Measurements from ENCODE around the gene HYOU1.
A peak's percentile ranks its signal among the peaks of the same experiment; 100 is the strongest.
"Not testable (repeated sequence)": the region's sequence is repeated elsewhere in the genome, so short reads cannot be mapped to it uniquely, and the experiment has no call there.

The HYOU1 gene

GRCh38 chr11:119048644-119049043, 8.4 kb downstream of the HYOU1 start:
- Mint-ChIP-seq H3K4me1 (peaks cover 23% of the 10 kb centered on the region), H3K9me3 (no peaks in the 10 kb centered on the region), H3K27ac (ENCODE audit: low read depth) (no peak overlapping the region), H3K4me3 (no peak overlapping the region), H3K36me3 (ENCODE audit: insufficient read depth) (peaks cover 59% of the 10 kb centered on the region), H3K27me3 (no peaks in the 10 kb centered on the region)
- no peak for ATAC-seq (replicated peaks; ENCODE audit: extremely low read depth, poor library complexity, severe bottlenecking)
- no peak for DNase-seq (ENCODE audit: low spot score in 2 of 2)

GRCh38 chr11:119047205-119047604, 9.8 kb downstream of the HYOU1 start:
- peaks cover 11% of the 10 kb centered on the region for H3K4me1 Mint-ChIP-seq
- ATAC-seq (replicated peaks; ENCODE audit: extremely low read depth, poor library complexity, severe bottlenecking) (no peak), DNase-seq (ENCODE audit: low spot score in 2 of 2) (no peak)
- peaks cover 45% of the 10 kb centered on the region for H3K36me3 Mint-ChIP-seq (ENCODE audit: insufficient read depth)
- no peaks in the 10 kb centered on the region for H3K9me3 Mint-ChIP-seq
- H3K27me3 Mint-ChIP-seq = no peaks in the 10 kb centered on the region
- no peak overlapping the region for H3K27ac Mint-ChIP-seq (ENCODE audit: low read depth)
- H3K4me3 Mint-ChIP-seq = no peak overlapping the region

DNA sequence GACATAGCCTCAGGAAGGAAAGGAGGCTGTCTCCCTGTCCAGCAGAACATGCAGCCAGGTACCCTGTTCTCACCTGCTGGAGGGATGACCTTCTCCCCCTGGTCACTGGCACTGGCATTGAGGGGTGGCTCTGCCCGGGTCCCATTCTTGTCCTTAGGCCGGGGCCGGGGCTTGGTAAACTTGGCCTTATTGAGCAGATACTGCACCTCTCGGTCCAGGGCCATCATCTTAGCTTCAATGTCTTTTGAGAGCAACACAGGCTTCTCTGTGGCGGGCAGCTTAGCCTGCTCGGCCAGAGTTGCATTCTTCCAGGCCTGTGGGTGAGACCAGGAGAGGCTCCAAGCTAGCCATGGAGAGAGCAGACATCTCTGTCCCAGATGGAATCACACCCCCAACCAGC, 10.5 kb downstream of the HYOU1 start:
- peaks cover 41% of the 10 kb centered on the region for H3K36me3 Mint-ChIP-seq (ENCODE audit: insufficient read depth)
- no peak overlapping the region for H3K27ac Mint-ChIP-seq (ENCODE audit: low read depth)
- no peak overlapping the region for H3K4me3 Mint-ChIP-seq
- no peak for DNase-seq (ENCODE audit: low spot score in 2 of 2)
- ATAC-seq (replicated peaks; ENCODE audit: extremely low read depth, poor library complexity, severe bottlenecking) = no peak
- no peaks in the 10 kb centered on the region for H3K27me3 Mint-ChIP-seq
- no peaks in the 10 kb centered on the region for H3K9me3 Mint-ChIP-seq
- H3K4me1 Mint-ChIP-seq = peaks cover 7% of the 10 kb centered on the region

DNA sequence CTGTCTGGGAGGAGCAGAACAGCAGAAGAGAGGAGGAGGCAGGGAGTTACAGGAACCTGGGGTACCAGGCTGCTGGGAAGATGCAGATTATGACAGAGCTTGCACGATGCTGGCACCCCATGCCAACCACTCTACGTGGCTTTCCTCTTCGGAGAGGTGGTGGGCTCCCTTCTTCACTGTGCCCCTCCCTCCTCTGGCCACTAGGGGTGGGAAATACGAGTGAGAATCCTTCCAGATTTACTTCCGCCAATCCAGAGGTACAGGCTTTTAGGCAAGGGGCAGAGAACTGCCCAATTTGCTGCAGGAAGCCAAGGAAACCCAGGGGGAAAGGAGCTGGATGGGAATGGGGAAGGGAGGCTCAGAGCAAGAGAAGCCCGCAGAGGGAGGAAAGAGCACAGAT, 12.3 kb downstream of the HYOU1 start:
- Mint-ChIP-seq H3K4me1 (peaks cover 7% of the 10 kb centered on the region), H3K27ac (ENCODE audit: low read depth) (no peak overlapping the region), H3K36me3 (ENCODE audit: insufficient read depth) (peaks cover 33% of the 10 kb centered on the region), H3K9me3 (no peaks in the 10 kb centered on the region), H3K4me3 (no peak overlapping the region), H3K27me3 (no peaks in the 10 kb centered on the region)
- no peak for ATAC-seq (replicated peaks; ENCODE audit: extremely low read depth, poor library complexity, severe bottlenecking)
- DNase-seq (ENCODE audit: low spot score in 2 of 2) = no peak

DNA sequence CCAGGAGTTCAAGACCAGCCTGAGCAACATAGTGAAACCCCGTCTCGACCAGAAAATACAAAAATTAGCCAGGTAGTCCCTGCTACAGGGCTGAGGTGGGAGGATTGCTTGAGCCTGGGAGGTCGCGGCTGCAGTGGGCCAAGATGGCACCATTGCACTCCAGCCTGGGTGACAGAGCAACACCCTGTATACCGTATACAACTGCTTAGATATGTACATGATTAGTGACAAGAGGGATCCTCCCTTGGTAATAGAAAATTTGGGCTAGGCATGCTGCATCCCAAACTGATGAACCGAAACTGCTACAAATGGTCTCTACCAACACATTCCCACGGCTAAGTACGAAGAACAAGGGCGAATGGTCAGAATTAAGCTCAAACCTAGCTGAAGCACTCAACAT, 14.1 kb downstream of the HYOU1 start:
- peaks cover 22% of the 10 kb centered on the region for H3K36me3 Mint-ChIP-seq (ENCODE audit: insufficient read depth)
- H3K4me3 Mint-ChIP-seq = no peak overlapping the region
- ATAC-seq (replicated peaks; ENCODE audit: extremely low read depth, poor library complexity, severe bottlenecking) (no peak), DNase-seq (ENCODE audit: low spot score in 2 of 2) (no peak)
- H3K4me1 Mint-ChIP-seq = no peaks in the 10 kb centered on the region
- H3K9me3 Mint-ChIP-seq = no peaks in the 10 kb centered on the region
- H3K27me3 Mint-ChIP-seq = no peaks in the 10 kb centered on the region
- H3K27ac Mint-ChIP-seq (ENCODE audit: low read depth) = no peak overlapping the region

DNA sequence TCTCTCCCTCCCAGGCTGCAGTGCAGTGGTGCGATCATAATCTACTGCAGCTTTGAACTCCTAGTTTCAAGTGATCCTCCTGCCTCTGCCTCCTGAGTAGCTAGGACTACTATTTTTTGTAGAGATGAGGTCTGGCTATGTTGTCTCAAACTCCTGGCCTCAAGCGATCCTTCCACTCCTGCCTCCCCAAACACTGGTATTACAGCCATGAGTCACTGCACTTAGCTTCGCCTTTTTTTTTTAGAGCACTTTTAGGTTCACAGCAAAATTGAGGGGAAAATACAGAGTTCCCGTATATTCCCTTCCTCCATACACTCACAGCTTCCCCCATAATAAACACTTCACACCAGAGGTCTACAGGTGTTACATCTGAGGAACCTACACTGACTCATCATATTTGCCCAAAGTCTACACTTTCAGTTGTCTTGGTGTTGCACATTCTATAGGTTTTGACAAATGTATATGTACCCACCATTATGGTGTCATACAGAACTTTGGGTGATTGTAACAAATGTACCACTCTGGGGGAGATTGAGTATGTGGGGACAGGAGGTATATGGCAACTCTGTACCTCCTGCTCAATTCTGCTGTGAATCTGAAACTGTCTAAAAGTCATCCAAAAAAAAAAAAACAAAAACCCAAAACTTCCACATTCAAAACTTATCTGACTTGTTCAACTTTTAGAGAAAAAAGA, 15.0 kb downstream of the HYOU1 start:
- H3K36me3 Mint-ChIP-seq (ENCODE audit: insufficient read depth) = peaks cover 16% of the 10 kb centered on the region
- H3K27me3 Mint-ChIP-seq = no peaks in the 10 kb centered on the region
- no peak overlapping the region for H3K27ac Mint-ChIP-seq (ENCODE audit: low read depth)
- ATAC-seq (replicated peaks; ENCODE audit: extremely low read depth, poor library complexity, severe bottlenecking) = no peak
- no peaks in the 10 kb centered on the region for H3K4me1 Mint-ChIP-seq
- H3K9me3 Mint-ChIP-seq = no peaks in the 10 kb centered on the region
- no peak overlapping the region for H3K4me3 Mint-ChIP-seq
- no peak for DNase-seq (ENCODE audit: low spot score in 2 of 2)

DNA sequence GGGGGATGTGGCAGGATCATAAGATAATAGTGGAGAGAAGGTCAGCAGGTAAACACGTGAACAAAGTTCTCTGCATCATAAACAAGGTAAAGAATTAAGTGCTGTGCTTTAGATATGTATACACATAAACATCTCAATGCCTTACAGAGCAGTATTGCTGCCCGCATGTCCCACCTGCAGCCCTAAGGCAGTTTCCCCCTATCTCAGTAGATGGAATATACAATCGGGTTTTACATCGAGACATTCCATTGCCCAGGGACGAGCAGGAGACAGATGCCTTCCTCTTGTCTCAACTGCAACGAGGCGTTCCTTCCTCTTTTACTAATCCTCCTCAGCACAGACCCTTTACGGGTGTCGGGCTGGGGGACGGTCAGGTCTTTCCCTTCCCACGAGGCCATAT, 17.5 kb downstream of the HYOU1 start:
- H3K27me3 Mint-ChIP-seq; H3K4me3 Mint-ChIP-seq; H3K27ac Mint-ChIP-seq (ENCODE audit: low read depth): not testable (repeated sequence)

DNA sequence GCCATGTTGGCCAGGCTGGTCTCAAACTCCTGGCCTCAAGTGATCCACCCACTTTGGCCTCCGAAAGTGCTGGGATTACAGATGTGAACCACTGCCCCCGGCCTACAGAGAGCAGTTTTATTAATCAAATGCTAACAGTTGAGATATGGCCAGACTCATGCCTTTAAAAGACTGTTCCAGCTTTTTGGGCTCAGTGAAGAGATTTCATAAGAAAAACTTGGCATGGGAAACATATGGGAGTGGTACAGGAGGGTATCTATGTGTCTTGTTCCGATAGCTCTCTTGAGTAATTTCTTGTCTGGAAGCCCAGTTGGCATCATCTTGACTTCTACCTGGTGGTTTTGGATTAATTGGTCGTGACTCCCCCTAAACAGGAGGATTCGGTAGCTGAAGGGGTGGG, 18.1 kb downstream of the HYOU1 start:
- Mint-ChIP-seq H3K4me3 (no peak overlapping the region), H3K27me3 (no peaks in the 10 kb centered on the region), H3K27ac (ENCODE audit: low read depth) (no peak overlapping the region), H3K36me3 (ENCODE audit: insufficient read depth) (no peaks in the 10 kb centered on the region), H3K9me3 (no peaks in the 10 kb centered on the region), H3K4me1 (no peaks in the 10 kb centered on the region)
- ATAC-seq (replicated peaks; ENCODE audit: extremely low read depth, poor library complexity, severe bottlenecking) (no peak), DNase-seq (ENCODE audit: low spot score in 2 of 2) (no peak)

More for the DNA sequence above, 17.5 kb downstream of the HYOU1 start:
- not testable (repeated sequence) for ATAC-seq (replicated peaks; ENCODE audit: extremely low read depth, poor library complexity, severe bottlenecking); H3K36me3 Mint-ChIP-seq (ENCODE audit: insufficient read depth); H3K9me3 Mint-ChIP-seq; DNase-seq (ENCODE audit: low spot score in 2 of 2); H3K4me1 Mint-ChIP-seq

DNA sequence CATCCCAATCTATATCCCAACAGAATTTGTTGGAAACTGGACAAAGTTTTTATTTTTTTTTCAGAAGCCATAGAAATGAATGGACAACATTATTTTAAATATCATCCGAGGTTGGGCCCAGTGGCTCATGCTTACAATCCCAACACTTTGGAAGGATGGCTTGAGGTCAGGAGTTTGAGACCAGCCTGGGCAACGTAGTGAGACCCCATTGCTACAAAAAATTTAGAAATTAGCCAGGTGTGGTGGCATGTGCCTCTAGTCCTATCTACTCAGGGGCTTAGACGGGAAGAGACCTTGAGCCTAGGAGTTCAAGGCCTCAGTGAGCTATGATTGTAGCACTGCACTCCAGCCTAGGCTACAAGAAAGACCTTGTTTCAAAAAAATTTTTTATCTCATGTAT, 22.2 kb downstream of the HYOU1 start:
- peaks cover 2% of the 10 kb centered on the region for H3K4me1 Mint-ChIP-seq
- H3K9me3 Mint-ChIP-seq = no peaks in the 10 kb centered on the region
- peaks cover 5% of the 10 kb centered on the region for H3K36me3 Mint-ChIP-seq (ENCODE audit: insufficient read depth)
- no peaks in the 10 kb centered on the region for H3K27me3 Mint-ChIP-seq
- ATAC-seq (replicated peaks; ENCODE audit: extremely low read depth, poor library complexity, severe bottlenecking) (no peak), DNase-seq (ENCODE audit: low spot score in 2 of 2) (no peak)
- H3K4me3 Mint-ChIP-seq = no peak overlapping the region
- no peak overlapping the region for H3K27ac Mint-ChIP-seq (ENCODE audit: low read depth)

DNA sequence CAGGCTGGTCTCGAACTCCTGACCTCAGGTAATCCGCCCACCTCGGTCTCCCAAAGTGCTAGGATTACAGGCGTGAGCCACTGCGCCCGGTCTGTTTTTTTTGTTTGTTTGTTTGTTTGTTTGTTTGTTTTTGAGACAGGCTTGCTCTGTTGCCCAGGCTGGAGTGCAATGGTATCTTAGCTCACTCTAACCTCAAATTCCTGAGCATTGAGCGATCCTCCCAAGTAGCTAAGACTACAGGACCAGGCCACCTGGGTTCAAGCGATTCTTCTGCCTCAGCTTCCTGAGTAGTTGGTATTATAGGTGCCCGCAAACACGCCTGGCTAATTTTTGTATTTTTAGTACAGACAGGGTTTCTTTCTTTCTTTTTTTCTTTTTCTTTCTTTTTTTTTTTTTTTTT, 23.6 kb downstream of the HYOU1 start:
- not testable (repeated sequence) for ATAC-seq (replicated peaks; ENCODE audit: extremely low read depth, poor library complexity, severe bottlenecking); H3K27ac Mint-ChIP-seq (ENCODE audit: low read depth); H3K27me3 Mint-ChIP-seq; H3K9me3 Mint-ChIP-seq; H3K36me3 Mint-ChIP-seq (ENCODE audit: insufficient read depth); DNase-seq (ENCODE audit: low spot score in 2 of 2); H3K4me3 Mint-ChIP-seq
- H3K4me1 Mint-ChIP-seq = peaks cover 16% of the 10 kb centered on the region

GRCh38 chr11:119031912-119032280, 25.1 kb downstream of the HYOU1 start:
- H3K9me3 Mint-ChIP-seq = no peaks in the 10 kb centered on the region
- no peaks in the 10 kb centered on the region for H3K27me3 Mint-ChIP-seq
- no peak overlapping the region for H3K4me3 Mint-ChIP-seq
- DNase-seq (ENCODE audit: low spot score in 2 of 2) = no peak
- peaks cover 5% of the 10 kb centered on the region for H3K36me3 Mint-ChIP-seq (ENCODE audit: insufficient read depth)
- ATAC-seq (replicated peaks; ENCODE audit: extremely low read depth, poor library complexity, severe bottlenecking) = no peak
- H3K4me1 Mint-ChIP-seq = peaks cover 16% of the 10 kb centered on the region
- H3K27ac Mint-ChIP-seq (ENCODE audit: low read depth) = no peak overlapping the region

- Mint-ChIP-seq H3K27ac (ENCODE audit: low read depth) (peak within 1 kb of the TSS; percentile 18), H3K4me1 (peaks cover 16% of the 10 kb centered on the region), H3K4me3 (peak within 1 kb of the TSS; percentile 85), H3K9me3 (no peaks in the 10 kb centered on the region), H3K27me3 (no peaks in the 10 kb centered on the region), H3K36me3 (ENCODE audit: insufficient read depth) (peaks cover 5% of the 10 kb centered on the region)
- ATAC-seq (replicated peaks; ENCODE audit: extremely low read depth, poor library complexity, severe bottlenecking) = peak; percentile 88
- DNase-seq (ENCODE audit: low spot score in 2 of 2) = peak; percentile 98
These were observed 26.5 kb downstream of the HYOU1 start, which contains the start of gene SLC37A4 for GRCh38 chr11:119030329-119031047. SLC37A4 (minus strand) TSS chr11:119030877.

DNA sequence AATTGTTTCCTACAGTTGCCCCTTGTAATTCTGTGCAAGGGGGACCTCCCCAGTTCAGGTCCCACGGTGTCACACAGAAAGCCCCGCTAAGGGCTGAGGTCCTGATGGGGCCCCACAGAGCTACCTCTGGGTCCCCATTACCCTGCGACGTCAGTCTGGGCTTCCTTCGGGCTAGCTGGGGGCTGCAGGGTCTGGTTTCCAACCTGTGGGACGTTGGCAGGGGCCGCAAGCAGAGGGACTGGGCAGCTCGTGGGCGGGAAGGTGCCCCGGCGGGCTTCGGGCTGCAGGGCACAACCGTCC, 27.0 kb downstream of the HYOU1 start:
- peak overlapping the region; percentile 85 for H3K4me3 Mint-ChIP-seq

More for the DNA sequence above, 27.0 kb downstream of the HYOU1 start:
- DNase-seq (ENCODE audit: low spot score in 2 of 2) (no peak), ATAC-seq (replicated peaks; ENCODE audit: extremely low read depth, poor library complexity, severe bottlenecking) (peak; percentile 2)
- Mint-ChIP-seq H3K27ac (ENCODE audit: low read depth) (no peak overlapping the region), H3K36me3 (ENCODE audit: insufficient read depth) (peaks cover 10% of the 10 kb centered on the region), H3K9me3 (no peaks in the 10 kb centered on the region), H3K4me1 (peaks cover 16% of the 10 kb centered on the region), H3K27me3 (no peaks in the 10 kb centered on the region)
